Panc1 (cell line): Measurements from ENCODE around the gene TREX2.

Source experiments
- POLR2AphosphoS5 ChIP-seq: IDR thresholded peaks from 2 replicates; pipeline ENCODE4 v1.6.1; 2012; ENCODE audit warnings: mild to moderate bottlenecking, low read depth, low read length, moderate library complexity
- SIN3A ChIP-seq: IDR thresholded peaks from 2 replicates; pipeline ENCODE4 v1.6.1; 2012; ENCODE audit warnings: low read depth, mild to moderate bottlenecking, low read length, moderate library complexity, borderline replicate concordance; ENCODE audit not compliant: insufficient read depth
- TCF7L2 ChIP-seq: IDR thresholded peaks from 2 replicates; pipeline ENCODE4 v1.6.1; 2011; ENCODE audit warnings: mild to moderate bottlenecking, low read depth, low read length, inconsistent platforms
- TF ChIP-seq, protein P1 (sequence below): fragments of 450-650 bp; IDR thresholded peaks from 2 replicates; pipeline ENCODE4 v1.5.1; 2017; ENCODE audit warnings: mild to moderate bottlenecking
- TF ChIP-seq, protein P2 (sequence below), 2 experiments: IDR thresholded peaks; 2 replicates each; pipeline ENCODE4 v1.6.1; 2011 to 2012; ENCODE audit warnings: low read depth in 2 of 2, control low read depth in 1 of 2, low read length in 1 of 2, mild to moderate bottlenecking in 1 of 2, moderate library complexity in 1 of 2; ENCODE audit not compliant: insufficient read depth in 1 of 2

GRCh38 chrX:153463031-153463430 lies 17.2 kb upstream of the TREX2 start:
- TF ChIP-seq, protein P1, sequence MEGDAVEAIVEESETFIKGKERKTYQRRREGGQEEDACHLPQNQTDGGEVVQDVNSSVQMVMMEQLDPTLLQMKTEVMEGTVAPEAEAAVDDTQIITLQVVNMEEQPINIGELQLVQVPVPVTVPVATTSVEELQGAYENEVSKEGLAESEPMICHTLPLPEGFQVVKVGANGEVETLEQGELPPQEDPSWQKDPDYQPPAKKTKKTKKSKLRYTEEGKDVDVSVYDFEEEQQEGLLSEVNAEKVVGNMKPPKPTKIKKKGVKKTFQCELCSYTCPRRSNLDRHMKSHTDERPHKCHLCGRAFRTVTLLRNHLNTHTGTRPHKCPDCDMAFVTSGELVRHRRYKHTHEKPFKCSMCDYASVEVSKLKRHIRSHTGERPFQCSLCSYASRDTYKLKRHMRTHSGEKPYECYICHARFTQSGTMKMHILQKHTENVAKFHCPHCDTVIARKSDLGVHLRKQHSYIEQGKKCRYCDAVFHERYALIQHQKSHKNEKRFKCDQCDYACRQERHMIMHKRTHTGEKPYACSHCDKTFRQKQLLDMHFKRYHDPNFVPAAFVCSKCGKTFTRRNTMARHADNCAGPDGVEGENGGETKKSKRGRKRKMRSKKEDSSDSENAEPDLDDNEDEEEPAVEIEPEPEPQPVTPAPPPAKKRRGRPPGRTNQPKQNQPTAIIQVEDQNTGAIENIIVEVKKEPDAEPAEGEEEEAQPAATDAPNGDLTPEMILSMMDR = no peak
- TF ChIP-seq POLR2AphosphoS5 (no peak), TCF7L2 (no peak), SIN3A (no peak)
- TF ChIP-seq, protein P2, sequence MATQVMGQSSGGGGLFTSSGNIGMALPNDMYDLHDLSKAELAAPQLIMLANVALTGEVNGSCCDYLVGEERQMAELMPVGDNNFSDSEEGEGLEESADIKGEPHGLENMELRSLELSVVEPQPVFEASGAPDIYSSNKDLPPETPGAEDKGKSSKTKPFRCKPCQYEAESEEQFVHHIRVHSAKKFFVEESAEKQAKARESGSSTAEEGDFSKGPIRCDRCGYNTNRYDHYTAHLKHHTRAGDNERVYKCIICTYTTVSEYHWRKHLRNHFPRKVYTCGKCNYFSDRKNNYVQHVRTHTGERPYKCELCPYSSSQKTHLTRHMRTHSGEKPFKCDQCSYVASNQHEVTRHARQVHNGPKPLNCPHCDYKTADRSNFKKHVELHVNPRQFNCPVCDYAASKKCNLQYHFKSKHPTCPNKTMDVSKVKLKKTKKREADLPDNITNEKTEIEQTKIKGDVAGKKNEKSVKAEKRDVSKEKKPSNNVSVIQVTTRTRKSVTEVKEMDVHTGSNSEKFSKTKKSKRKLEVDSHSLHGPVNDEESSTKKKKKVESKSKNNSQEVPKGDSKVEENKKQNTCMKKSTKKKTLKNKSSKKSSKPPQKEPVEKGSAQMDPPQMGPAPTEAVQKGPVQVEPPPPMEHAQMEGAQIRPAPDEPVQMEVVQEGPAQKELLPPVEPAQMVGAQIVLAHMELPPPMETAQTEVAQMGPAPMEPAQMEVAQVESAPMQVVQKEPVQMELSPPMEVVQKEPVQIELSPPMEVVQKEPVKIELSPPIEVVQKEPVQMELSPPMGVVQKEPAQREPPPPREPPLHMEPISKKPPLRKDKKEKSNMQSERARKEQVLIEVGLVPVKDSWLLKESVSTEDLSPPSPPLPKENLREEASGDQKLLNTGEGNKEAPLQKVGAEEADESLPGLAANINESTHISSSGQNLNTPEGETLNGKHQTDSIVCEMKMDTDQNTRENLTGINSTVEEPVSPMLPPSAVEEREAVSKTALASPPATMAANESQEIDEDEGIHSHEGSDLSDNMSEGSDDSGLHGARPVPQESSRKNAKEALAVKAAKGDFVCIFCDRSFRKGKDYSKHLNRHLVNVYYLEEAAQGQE (IDR thresholded peaks at IDR 0.05; ENCODE audit: insufficient read depth in 1 of 2, low read depth in 2 of 2, low read length in 1 of 2) = no peak
